Ishikawa (cell line): ENCODE data around the gene COL13A1.

Experiments used
- CREB1 ChIP-seq: IDR thresholded peaks from 2 replicates; pipeline ENCODE4 v1.6.1; 2012; ENCODE audit warnings: low read depth
- EGR1 ChIP-seq: IDR thresholded peaks from 2 replicates; pipeline ENCODE4 v1.6.1; 2012
- EP300 ChIP-seq: IDR thresholded peaks from 2 replicates; pipeline ENCODE4 v1.6.1; 2012; ENCODE audit warnings: borderline replicate concordance
- RAD21 ChIP-seq: IDR thresholded peaks from 2 replicates; pipeline ENCODE4 v1.6.1; 2012; ENCODE audit warnings: low read depth
- TAF1 ChIP-seq: IDR thresholded peaks from 2 replicates; pipeline ENCODE4 v1.6.1; 2012; ENCODE audit warnings: low read depth, mild to moderate bottlenecking
- TCF12 ChIP-seq: IDR thresholded peaks from 2 replicates; pipeline ENCODE4 v1.6.1; 2012; ENCODE audit warnings: low read depth
- TEAD4 ChIP-seq: IDR thresholded peaks from 2 replicates; pipeline ENCODE4 v1.6.1; 2012
- YY1 ChIP-seq: IDR thresholded peaks from 2 replicates; pipeline ENCODE4 v1.6.1; 2012; ENCODE audit warnings: low read depth
- ZBTB7A ChIP-seq: IDR thresholded peaks from 2 replicates; pipeline ENCODE4 v1.6.1; 2012; ENCODE audit warnings: low read depth
- TF ChIP-seq, protein P1 (sequence below): IDR thresholded peaks from 2 replicates; pipeline ENCODE4 v1.6.1; 2012
- TF ChIP-seq, protein P2 (sequence below): IDR thresholded peaks from 2 replicates; pipeline ENCODE4 v1.6.1; 2012; ENCODE audit warnings: low read depth, mild to moderate bottlenecking
- TF ChIP-seq, protein P3 (sequence below): IDR thresholded peaks from 2 replicates; pipeline ENCODE4 v1.6.1; 2012

- no peak for TF ChIP-seq YY1
- TF ChIP-seq TCF12 = no peak
- TF ChIP-seq, protein P1, sequence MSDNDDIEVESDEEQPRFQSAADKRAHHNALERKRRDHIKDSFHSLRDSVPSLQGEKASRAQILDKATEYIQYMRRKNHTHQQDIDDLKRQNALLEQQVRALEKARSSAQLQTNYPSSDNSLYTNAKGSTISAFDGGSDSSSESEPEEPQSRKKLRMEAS = no peak
- TF ChIP-seq EP300 = no peak
- TF ChIP-seq TAF1 = no peak
- TF ChIP-seq, protein P2, sequence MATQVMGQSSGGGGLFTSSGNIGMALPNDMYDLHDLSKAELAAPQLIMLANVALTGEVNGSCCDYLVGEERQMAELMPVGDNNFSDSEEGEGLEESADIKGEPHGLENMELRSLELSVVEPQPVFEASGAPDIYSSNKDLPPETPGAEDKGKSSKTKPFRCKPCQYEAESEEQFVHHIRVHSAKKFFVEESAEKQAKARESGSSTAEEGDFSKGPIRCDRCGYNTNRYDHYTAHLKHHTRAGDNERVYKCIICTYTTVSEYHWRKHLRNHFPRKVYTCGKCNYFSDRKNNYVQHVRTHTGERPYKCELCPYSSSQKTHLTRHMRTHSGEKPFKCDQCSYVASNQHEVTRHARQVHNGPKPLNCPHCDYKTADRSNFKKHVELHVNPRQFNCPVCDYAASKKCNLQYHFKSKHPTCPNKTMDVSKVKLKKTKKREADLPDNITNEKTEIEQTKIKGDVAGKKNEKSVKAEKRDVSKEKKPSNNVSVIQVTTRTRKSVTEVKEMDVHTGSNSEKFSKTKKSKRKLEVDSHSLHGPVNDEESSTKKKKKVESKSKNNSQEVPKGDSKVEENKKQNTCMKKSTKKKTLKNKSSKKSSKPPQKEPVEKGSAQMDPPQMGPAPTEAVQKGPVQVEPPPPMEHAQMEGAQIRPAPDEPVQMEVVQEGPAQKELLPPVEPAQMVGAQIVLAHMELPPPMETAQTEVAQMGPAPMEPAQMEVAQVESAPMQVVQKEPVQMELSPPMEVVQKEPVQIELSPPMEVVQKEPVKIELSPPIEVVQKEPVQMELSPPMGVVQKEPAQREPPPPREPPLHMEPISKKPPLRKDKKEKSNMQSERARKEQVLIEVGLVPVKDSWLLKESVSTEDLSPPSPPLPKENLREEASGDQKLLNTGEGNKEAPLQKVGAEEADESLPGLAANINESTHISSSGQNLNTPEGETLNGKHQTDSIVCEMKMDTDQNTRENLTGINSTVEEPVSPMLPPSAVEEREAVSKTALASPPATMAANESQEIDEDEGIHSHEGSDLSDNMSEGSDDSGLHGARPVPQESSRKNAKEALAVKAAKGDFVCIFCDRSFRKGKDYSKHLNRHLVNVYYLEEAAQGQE = no peak
- no peak for TF ChIP-seq CREB1
- TF ChIP-seq, protein P3, sequence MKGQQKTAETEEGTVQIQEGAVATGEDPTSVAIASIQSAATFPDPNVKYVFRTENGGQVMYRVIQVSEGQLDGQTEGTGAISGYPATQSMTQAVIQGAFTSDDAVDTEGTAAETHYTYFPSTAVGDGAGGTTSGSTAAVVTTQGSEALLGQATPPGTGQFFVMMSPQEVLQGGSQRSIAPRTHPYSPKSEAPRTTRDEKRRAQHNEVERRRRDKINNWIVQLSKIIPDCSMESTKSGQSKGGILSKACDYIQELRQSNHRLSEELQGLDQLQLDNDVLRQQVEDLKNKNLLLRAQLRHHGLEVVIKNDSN = no peak
- TF ChIP-seq RAD21 = no peak
- TF ChIP-seq ZBTB7A = no peak
- TF ChIP-seq EGR1 = no peak
- no peak for TF ChIP-seq TEAD4
Observed at GRCh38 chr10:70000262-70000661, 198.6 kb downstream of the COL13A1 start.
